ENCODE measurements around the gene PCDHGA1.

The PCDHGA1 gene

DNA sequence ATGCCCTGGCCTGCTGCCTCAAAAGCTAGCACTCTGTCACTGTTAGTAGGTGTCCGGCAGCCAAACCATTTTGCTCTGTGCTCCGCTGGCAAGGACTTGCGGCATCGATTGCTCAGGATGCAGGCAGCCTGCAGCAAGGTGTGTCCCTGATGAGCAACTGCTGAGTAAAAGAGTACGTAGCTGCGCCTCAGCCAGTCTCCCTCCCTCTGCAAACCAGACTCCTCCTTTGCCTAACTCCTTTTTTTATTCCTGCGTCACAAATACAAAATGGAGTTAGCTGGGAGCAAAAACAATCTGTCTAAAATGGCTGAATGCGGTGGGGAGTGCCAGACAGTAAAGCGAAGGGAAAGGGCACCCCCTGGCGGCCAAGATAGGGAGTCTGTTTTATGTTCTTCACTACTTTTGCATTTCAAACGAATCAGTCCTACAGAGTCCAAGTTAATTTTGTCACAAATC is 227.4 kb downstream of the PCDHGA1 start:
- peak; percentile 84 for DNase-seq (ENCODE audit: low read depth)
- TF ChIP-seq, protein P1, sequence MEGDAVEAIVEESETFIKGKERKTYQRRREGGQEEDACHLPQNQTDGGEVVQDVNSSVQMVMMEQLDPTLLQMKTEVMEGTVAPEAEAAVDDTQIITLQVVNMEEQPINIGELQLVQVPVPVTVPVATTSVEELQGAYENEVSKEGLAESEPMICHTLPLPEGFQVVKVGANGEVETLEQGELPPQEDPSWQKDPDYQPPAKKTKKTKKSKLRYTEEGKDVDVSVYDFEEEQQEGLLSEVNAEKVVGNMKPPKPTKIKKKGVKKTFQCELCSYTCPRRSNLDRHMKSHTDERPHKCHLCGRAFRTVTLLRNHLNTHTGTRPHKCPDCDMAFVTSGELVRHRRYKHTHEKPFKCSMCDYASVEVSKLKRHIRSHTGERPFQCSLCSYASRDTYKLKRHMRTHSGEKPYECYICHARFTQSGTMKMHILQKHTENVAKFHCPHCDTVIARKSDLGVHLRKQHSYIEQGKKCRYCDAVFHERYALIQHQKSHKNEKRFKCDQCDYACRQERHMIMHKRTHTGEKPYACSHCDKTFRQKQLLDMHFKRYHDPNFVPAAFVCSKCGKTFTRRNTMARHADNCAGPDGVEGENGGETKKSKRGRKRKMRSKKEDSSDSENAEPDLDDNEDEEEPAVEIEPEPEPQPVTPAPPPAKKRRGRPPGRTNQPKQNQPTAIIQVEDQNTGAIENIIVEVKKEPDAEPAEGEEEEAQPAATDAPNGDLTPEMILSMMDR (conservative IDR thresholded peaks at IDR 0.05; ENCODE audit: low read depth, low read length): peak; percentile 81
- H3K4me3 ChIP-seq (ENCODE audit: low read length): peak overlapping the region; percentile 19

DNA sequence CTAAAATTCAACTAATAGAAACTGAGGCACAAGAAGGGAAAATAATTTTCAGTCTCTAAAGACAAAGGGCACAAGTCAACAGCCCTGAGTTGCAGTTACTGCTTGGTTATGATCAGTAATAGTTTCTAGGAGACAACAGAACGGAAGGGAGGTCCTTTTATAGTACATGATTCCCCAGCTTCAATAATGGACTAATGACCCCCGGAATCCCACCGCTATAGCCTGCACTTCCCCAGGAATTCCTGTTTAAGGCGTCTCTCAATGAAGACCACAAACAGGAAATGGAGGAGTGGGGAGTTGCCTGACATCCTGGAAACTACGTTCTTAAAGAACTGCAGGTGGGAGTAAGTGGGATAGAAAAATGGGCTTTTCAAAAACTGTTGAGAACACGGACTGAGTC is 227.8 kb downstream of the PCDHGA1 start:
- no peak overlapping the region for H3K4me3 ChIP-seq (ENCODE audit: low read length)

DNA sequence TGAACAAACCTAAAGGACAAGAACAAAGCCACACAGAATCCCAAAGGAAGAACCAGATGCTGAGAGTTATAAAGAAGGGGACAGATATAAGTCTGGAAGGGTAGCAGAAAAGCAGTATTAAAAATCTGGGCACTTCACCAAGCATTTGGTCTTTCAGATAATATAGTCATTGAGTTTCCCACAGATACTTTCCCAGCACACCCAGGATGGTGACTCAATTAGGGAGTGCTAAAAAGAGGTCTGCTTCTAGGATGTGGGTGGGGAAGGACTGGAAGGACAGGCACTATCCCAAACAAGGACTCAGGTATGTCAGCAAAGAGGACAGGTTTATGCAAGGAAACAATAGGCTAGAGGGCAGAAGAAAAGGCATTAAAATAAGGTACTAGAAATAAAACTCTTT is 229.1 kb downstream of the PCDHGA1 start:
- no peak for DNase-seq (ENCODE audit: low read depth)
- TF ChIP-seq, protein P1 (conservative IDR thresholded peaks at IDR 0.05; ENCODE audit: low read depth, low read length): no peak
- no peak overlapping the region for H3K4me3 ChIP-seq (ENCODE audit: low read length)

More for the DNA sequence above, 227.8 kb downstream of the PCDHGA1 start:
- TF ChIP-seq, protein P1 (conservative IDR thresholded peaks at IDR 0.05; ENCODE audit: low read depth, low read length): no peak
- DNase-seq (ENCODE audit: low read depth): no peak

DNA sequence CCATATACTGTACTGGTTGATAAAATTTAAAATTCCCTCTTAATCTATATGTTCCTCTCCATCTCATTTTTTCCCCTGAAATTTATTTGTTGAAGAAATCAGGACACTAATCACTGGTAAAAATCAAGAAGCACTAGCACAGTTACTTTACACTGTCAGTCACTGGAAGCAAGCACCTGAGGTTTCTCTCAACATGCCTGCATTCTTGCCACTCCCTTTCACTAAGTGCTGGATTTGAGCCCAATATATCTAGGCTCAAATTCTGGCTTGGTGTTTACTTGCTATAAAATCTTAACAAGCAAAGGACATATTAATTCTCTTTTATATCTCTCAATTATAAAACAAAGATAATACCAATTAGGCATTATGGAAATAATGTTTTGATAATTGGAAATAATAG is 229.8 kb downstream of the PCDHGA1 start:
- peak; percentile 46 for DNase-seq (ENCODE audit: low read depth)
- H3K4me3 ChIP-seq (ENCODE audit: low read length): no peak overlapping the region
- TF ChIP-seq, protein P1 (conservative IDR thresholded peaks at IDR 0.05; ENCODE audit: low read depth, low read length): no peak

DNA sequence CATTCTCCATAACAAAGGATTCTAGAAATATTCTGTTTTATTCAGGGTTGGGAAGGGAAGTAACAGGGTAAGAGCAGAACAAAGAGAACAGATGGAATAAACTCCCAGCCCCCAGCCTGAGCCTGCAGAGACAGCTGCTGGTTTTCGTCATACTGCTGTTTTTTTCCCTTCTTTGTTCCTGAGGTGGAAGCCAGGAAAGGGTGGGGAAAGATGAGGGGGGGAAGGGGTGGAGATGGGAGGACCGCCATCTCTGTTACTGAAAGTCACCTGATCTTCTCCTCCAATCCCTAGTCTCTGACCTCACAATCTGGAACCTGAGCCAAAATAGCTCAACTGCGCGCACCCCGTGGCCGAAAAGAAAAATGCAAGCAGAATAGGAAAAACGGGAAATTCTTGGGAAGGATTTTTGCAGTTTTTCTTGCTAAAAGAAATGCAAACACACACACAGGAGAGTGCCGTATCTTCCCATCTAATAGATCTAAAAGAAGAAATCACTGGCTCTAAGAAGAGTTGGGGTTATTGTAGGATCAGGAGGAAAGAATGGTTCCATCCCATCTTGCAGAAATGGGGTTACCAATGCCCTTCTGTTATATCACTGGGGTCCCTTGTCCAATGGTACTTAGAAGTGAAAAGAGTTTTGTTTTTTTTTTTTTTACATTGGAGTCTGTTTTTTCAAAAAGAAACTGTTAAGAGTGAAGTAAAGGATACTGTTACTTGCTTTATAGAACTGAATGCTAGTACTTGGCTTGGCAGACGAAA is 230.6 kb downstream of the PCDHGA1 start:
- peak; percentile 92 for DNase-seq (ENCODE audit: low read depth)
- TF ChIP-seq, protein P1 (conservative IDR thresholded peaks at IDR 0.05; ENCODE audit: low read depth, low read length): peak; percentile 83
- peak overlapping the region; percentile 14 for H3K4me3 ChIP-seq (ENCODE audit: low read length)

Measured in retinal pigment epithelial cell (primary cell).